Neural cell (in vitro differentiated cells): ENCODE measurements around the gene MMP24.

Experiments used
- EZH2 ChIP-seq: fragments of 200-600, 300-800 bp; shearing (Covaris generic), sonication (generic); IDR thresholded peaks from 2 replicates; pipeline ENCODE4 v1.6.1; 2014; ENCODE audit warnings: antibody characterized with exemption, low read length, borderline replicate concordance, mild to moderate bottlenecking; ENCODE audit not compliant: insufficient read depth, poor library complexity, severe bottlenecking
- POLR2AphosphoS5 ChIP-seq: IDR thresholded peaks from 2 replicates; pipeline ENCODE4 v1.6.1; 2012

DNA sequence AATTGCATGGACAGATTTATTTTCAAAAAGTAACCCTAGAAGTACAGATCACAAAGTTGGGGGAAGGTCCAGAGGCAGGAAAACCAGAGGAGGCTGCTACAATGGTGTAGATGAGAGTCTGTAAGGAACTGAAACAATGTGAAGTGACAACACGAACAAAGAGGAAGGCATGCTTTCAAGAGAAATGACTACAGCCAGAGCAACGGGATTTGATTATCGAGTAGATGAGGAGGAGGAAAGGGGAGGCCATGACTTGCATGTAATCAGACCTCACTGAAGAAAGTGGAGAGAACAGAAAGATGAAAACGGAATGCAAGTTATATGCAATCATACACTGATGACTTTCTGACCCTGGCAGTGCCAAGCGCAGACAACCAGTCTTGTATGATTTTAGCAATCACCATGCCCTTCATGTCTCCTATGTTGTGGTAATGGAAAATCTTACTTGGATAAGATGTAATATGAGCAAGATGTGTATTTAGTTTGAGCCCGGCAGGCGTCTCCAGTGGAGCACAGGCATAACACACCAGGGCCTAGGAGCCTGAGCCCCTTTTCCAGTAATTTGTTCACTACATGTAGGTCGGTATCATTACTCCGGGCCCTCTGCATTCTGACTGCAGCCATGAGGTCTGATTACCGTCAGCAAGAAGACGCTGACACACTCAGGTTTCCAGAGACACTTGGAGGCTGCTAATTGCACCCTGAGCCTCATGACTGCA lies 99.7 kb downstream of the MMP24 start:
- TF ChIP-seq EZH2 (no peak), POLR2AphosphoS5 (no peak)
